ENCODE data around the gene PSME3.
A peak's percentile ranks its signal among the peaks of the same experiment; 100 is the strongest.

Gene PSME3

GRCh38 chr17:42817866-42818265 lies 15.3 kb upstream of the PSME3 start:
- peak; percentile 70 for DNase-seq (ENCODE audit: low read depth)
- TF ChIP-seq, protein P1, sequence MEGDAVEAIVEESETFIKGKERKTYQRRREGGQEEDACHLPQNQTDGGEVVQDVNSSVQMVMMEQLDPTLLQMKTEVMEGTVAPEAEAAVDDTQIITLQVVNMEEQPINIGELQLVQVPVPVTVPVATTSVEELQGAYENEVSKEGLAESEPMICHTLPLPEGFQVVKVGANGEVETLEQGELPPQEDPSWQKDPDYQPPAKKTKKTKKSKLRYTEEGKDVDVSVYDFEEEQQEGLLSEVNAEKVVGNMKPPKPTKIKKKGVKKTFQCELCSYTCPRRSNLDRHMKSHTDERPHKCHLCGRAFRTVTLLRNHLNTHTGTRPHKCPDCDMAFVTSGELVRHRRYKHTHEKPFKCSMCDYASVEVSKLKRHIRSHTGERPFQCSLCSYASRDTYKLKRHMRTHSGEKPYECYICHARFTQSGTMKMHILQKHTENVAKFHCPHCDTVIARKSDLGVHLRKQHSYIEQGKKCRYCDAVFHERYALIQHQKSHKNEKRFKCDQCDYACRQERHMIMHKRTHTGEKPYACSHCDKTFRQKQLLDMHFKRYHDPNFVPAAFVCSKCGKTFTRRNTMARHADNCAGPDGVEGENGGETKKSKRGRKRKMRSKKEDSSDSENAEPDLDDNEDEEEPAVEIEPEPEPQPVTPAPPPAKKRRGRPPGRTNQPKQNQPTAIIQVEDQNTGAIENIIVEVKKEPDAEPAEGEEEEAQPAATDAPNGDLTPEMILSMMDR (conservative IDR thresholded peaks at IDR 0.05; ENCODE audit: control insufficient read depth, insufficient read depth, low read depth, low read length), result no peak
- H3K4me3 ChIP-seq (ENCODE audit: control insufficient read depth, low read depth, low read length), result no peak overlapping the region

DNA sequence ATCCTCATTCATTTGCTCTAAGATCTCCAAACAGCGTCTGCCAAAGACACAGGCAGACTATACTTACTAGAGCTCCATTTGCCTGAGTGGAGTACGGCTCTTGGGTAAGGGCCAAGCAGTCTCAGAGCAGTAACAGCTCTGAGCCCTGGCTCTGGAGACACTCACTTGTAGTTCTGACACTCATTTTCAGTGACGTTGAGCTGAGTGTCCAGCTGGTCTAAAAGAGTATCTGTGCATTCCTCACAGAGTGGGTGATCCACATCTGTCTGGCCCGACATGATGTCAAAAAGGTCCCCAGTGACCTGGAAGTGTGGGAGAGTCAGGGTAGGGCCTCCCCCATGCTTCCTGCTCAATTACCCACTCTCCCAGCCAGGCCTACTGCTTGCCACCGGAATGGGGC lies 14.8 kb upstream of the PSME3 start:
- peak; percentile 80 for DNase-seq (ENCODE audit: low read depth)
- TF ChIP-seq, protein P1 (conservative IDR thresholded peaks at IDR 0.05; ENCODE audit: control insufficient read depth, insufficient read depth, low read depth, low read length), result no peak
- no peak overlapping the region for H3K4me3 ChIP-seq (ENCODE audit: control insufficient read depth, low read depth, low read length)

- no peak overlapping the region for H3K4me3 ChIP-seq (ENCODE audit: control insufficient read depth, low read depth, low read length)
- peak; percentile 63 for DNase-seq (ENCODE audit: low read depth)
- TF ChIP-seq, protein P1 (conservative IDR thresholded peaks at IDR 0.05; ENCODE audit: control insufficient read depth, insufficient read depth, low read depth, low read length), result peak; percentile 82
These were observed 13.2 kb upstream of the PSME3 start for GRCh38 chr17:42819939-42820535.

DNA sequence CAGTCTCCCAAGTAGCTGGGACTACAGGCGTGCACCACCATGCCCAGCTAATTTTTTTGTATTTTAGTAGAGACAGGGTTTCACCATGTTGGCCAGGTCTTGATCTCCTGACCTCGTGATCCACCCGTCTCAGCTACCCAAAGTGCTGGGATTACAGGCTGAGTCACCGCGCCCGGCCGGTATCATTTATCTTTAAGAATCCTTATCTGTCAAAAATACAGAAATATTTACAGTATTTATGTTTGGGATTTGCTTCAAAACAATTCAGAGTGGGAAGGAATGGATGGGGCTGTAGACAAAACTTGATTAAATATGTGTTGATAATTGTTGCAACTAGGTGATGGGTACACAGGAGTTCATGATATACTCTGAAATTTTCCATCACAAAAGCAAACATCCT lies 12.0 kb upstream of the PSME3 start:
- H3K4me3 ChIP-seq (ENCODE audit: control insufficient read depth, low read depth, low read length), result no peak overlapping the region
- DNase-seq (ENCODE audit: low read depth), result no peak
- TF ChIP-seq, protein P1 (conservative IDR thresholded peaks at IDR 0.05; ENCODE audit: control insufficient read depth, insufficient read depth, low read depth, low read length), result no peak

GRCh38 chr17:42827472-42827871 lies 5.7 kb upstream of the PSME3 start:
- TF ChIP-seq, protein P1 (conservative IDR thresholded peaks at IDR 0.05; ENCODE audit: control insufficient read depth, insufficient read depth, low read depth, low read length), result no peak
- no peak overlapping the region for H3K4me3 ChIP-seq (ENCODE audit: control insufficient read depth, low read depth, low read length)
- DNase-seq (ENCODE audit: low read depth), result no peak

GRCh38 chr17:42830971-42831370 lies 2.2 kb upstream of the PSME3 start:
- DNase-seq (ENCODE audit: low read depth), result no peak
- TF ChIP-seq, protein P1 (conservative IDR thresholded peaks at IDR 0.05; ENCODE audit: control insufficient read depth, insufficient read depth, low read depth, low read length), result no peak
- H3K4me3 ChIP-seq (ENCODE audit: control insufficient read depth, low read depth, low read length), result no peak overlapping the region

All from fibroblast of mammary gland (primary cell).